CD14-positive monocyte (primary cell): Measurements from ENCODE around the gene TRIM27. TPM values are rescaled to one million over a fixed set of nuclear protein-coding genes. Genes with fewer than 3 reads are reported as not detected.

ENCODE experiments used
- DNase-seq, 3 donors: peaks; one replicate each; pipeline ENCODE4 v3.0.0-alpha.2; 2011 to 2022
- H2AFZ ChIP-seq: 2 replicates; pipeline ENCODE4 v1.6.0; 2012; ENCODE audit warnings: mild to moderate bottlenecking, low read depth, low read length, inconsistent platforms; ENCODE audit not compliant: insufficient read depth, poor library complexity, severe bottlenecking
- H3K27ac ChIP-seq, 2 donors: 1 replicate in 1 of 2; 2 replicates in 1 of 2; pipeline ENCODE4 v1.5.1; 2012 to 2013; ENCODE audit warnings: low read length in 2 of 2, control low read depth in 1 of 2, inconsistent platforms in 1 of 2, low read depth in 1 of 2, mild to moderate bottlenecking in 1 of 2
- H3K27me3 ChIP-seq, 2 donors: one replicate each; pipeline versions ENCODE4 v1.6.0 to v1.6.1; 2011 to 2013; ENCODE audit warnings: low read length in 2 of 2; ENCODE audit not compliant: control insufficient read depth in 2 of 2, insufficient read depth in 2 of 2
- H3K36me3 ChIP-seq, 2 donors: replicated peaks in 1 of 2; 1 replicate in 1 of 2; 2 replicates in 1 of 2; pipeline versions ENCODE4 v1.5.1 to v1.6.1; 2012 to 2013; ENCODE audit warnings: low read length in 2 of 2, control low read depth in 1 of 2, inconsistent platforms in 1 of 2, mild to moderate bottlenecking in 1 of 2; ENCODE audit not compliant: insufficient read depth in 2 of 2, control insufficient read depth in 1 of 2
- H3K4me1 ChIP-seq, 2 donors: 1 replicate in 1 of 2; 2 replicates in 1 of 2; pipeline versions ENCODE4 v1.5.1 to v1.6.1; 2012 to 2013; ENCODE audit warnings: low read length in 2 of 2, control low read depth in 1 of 2, inconsistent platforms in 1 of 2, mild to moderate bottlenecking in 1 of 2, moderate library complexity in 1 of 2; ENCODE audit not compliant: insufficient read depth in 2 of 2, control insufficient read depth in 1 of 2
- H3K4me2 ChIP-seq: replicated peaks from 2 replicates; pipeline ENCODE3; 2012; ENCODE audit warnings: low read length, moderate library complexity, mild to moderate bottlenecking; ENCODE audit not compliant: poor library complexity, severe bottlenecking; ENCODE audit errors: extremely low read depth
- H3K4me3 ChIP-seq, 3 experiments: fragments of 200-600 bp in 1 of 3; sonication (generic) in 1 of 3; replicated peaks in 1 of 3; 1 replicate in 2 of 3; 2 replicates in 1 of 3; pipeline ENCODE4 v1.5.1; 2011 to 2013; ENCODE audit warnings: low read length in 3 of 3, mild to moderate bottlenecking in 3 of 3, control low read depth in 2 of 3, low read depth in 2 of 3, inconsistent platforms in 1 of 3, moderate library complexity in 1 of 3
- H3K79me2 ChIP-seq: 2 replicates; pipeline ENCODE4 v1.6.0; 2012; ENCODE audit warnings: mild to moderate bottlenecking, control low read depth, inconsistent platforms, low read length, moderate library complexity; ENCODE audit not compliant: insufficient read depth
- H3K9ac ChIP-seq: 2 replicates; pipeline ENCODE4 v1.6.0; 2017; ENCODE audit warnings: low read length, mild to moderate bottlenecking; ENCODE audit not compliant: insufficient read depth, poor library complexity, severe bottlenecking
- H3K9me3 ChIP-seq, 2 donors: replicated peaks in 1 of 2; 1 replicate in 1 of 2; 2 replicates in 1 of 2; pipeline versions ENCODE4 v1.5.1 to v1.6.1; 2012 to 2013; ENCODE audit warnings: low read length in 2 of 2, control low read depth in 1 of 2; ENCODE audit not compliant: control insufficient read depth in 1 of 2, insufficient read depth in 1 of 2
- H4K20me1 ChIP-seq: 2 replicates; pipeline ENCODE4 v1.6.0; 2012; ENCODE audit warnings: mild to moderate bottlenecking, low read length, control low read depth, moderate library complexity; ENCODE audit not compliant: insufficient read depth
- H3K27ac Mint-ChIP-seq, 7 donors: one replicate each; pipeline ENCODE4 v1.8.0; 2020; ENCODE audit warnings: mild to moderate bottlenecking in 7 of 7, mixed read lengths in 7 of 7, moderate library complexity in 6 of 7, inconsistent platforms in 2 of 7
- H3K27me3 Mint-ChIP-seq, 3 donors: one replicate each; pipeline ENCODE4 v1.8.0; 2021 to 2022; ENCODE audit warnings: low read depth in 3 of 3, mild to moderate bottlenecking in 3 of 3, mixed read lengths in 3 of 3, moderate library complexity in 3 of 3, inconsistent platforms in 1 of 3
- H3K36me3 Mint-ChIP-seq, 2 donors: one replicate each; pipeline ENCODE4 v1.8.0; 2020; ENCODE audit warnings: mixed read lengths in 2 of 2, inconsistent platforms in 1 of 2, mild to moderate bottlenecking in 1 of 2
- H3K4me1 Mint-ChIP-seq: one replicate; pipeline ENCODE4 v1.8.0; 2020; ENCODE audit warnings: mild to moderate bottlenecking, mixed read lengths
- H3K4me3 Mint-ChIP-seq, 2 donors: one replicate each; pipeline ENCODE4 v1.8.0; 2020; ENCODE audit warnings: mild to moderate bottlenecking in 2 of 2, mixed read lengths in 2 of 2, moderate library complexity in 1 of 2
- H3K9me3 Mint-ChIP-seq, 7 donors: one replicate each; pipeline ENCODE4 v1.8.0; 2020 to 2022; ENCODE audit warnings: mixed read lengths in 7 of 7, mild to moderate bottlenecking in 6 of 7, moderate library complexity in 6 of 7, inconsistent platforms in 2 of 7
- WGBS: methylation state at CpG from one replicate; pipeline ENCODE4 v1.1.5; 2013; ENCODE audit warnings: missing lambda C conversion rate; ENCODE audit not compliant: insufficient coverage; 5-methylcytosine and 5-hydroxymethylcytosine counted together
- intact Hi-C, 2 donors: fragments of 100-400 bp; cut with micrococcal nuclease; formaldehyde crosslinking; loops; one replicate each; pipeline versions ENCODE4 v1.15.0 to v1.15.1; 2023
- polyA plus RNA-seq, 3 donors: library from polyadenylated mRNA; depleted of rRNA in 1 of 3; unstranded in 2 of 3; stranded (reverse) in 1 of 3; fragments of 300-500 nt in 2 of 3; fragments of >200 nt in 1 of 3; fragmentation: Illumina TruSeq in 2 of 3; gene quantifications; 1 replicate in 2 of 3; 2 replicates in 1 of 3; pipeline ENCODE4 v1.2.3, GENCODE V29; 2012 to 2021
- TF ChIP-seq, protein P1 (sequence below): fragments of 200-600 bp; IDR thresholded peaks from one replicate; pipeline ENCODE4 v1.8.0; 2022; ENCODE audit warnings: antibody characterized with exemption, mild to moderate bottlenecking

The TRIM27 gene
- polyA plus RNA-seq, 3 donors = 39.2 to 44.0 (median 42.2) TPM

DNA sequence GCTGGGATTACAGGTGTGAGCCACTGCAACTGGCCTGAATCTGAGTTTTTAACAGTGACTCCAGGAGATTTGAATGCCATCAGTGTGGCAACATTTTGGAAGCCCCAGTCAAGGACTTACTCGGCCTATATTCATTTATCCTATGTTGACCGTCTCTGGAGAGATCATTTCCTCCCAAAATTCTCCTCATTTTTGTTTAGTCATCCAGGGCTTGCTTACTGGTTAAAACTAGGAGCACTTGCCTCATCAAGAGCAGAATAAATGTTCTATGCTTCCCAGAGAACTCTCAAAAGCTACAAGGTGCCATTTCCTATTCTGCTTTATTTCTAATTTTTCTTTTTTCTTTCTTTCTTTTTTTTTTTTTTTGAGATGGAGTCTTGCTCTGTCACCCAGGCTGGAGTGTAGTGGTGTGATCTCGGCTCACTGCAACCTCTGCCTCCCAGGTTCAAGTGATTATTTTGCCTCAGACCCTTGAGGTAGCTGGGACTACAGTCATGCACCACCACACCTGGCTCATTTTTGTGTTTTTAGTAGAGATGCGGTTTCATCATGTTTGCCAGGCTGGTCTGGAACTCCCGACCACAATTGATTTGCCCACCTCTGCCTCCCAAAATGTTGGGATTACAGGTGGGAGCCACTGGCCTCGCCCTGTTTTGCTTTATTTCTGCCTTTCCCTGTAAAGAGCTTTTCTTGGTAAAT is 23.4 kb upstream of the TRIM27 start:
- H3K36me3 Mint-ChIP-seq = no peaks in the 10 kb centered on the region
- no peak overlapping the region for H3K27ac Mint-ChIP-seq
- TF ChIP-seq, protein P1, sequence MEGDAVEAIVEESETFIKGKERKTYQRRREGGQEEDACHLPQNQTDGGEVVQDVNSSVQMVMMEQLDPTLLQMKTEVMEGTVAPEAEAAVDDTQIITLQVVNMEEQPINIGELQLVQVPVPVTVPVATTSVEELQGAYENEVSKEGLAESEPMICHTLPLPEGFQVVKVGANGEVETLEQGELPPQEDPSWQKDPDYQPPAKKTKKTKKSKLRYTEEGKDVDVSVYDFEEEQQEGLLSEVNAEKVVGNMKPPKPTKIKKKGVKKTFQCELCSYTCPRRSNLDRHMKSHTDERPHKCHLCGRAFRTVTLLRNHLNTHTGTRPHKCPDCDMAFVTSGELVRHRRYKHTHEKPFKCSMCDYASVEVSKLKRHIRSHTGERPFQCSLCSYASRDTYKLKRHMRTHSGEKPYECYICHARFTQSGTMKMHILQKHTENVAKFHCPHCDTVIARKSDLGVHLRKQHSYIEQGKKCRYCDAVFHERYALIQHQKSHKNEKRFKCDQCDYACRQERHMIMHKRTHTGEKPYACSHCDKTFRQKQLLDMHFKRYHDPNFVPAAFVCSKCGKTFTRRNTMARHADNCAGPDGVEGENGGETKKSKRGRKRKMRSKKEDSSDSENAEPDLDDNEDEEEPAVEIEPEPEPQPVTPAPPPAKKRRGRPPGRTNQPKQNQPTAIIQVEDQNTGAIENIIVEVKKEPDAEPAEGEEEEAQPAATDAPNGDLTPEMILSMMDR = no peak
- H2AFZ ChIP-seq = no peak overlapping the region
- 80% methylated on average over 4 of the region's 6 CpGs for WGBS
- H3K9me3 Mint-ChIP-seq = peaks cover 0 to 11% (median 4%) of the 10 kb centered on the region in 7 donors
- no peaks in the 10 kb centered on the region for H4K20me1 ChIP-seq
- H3K4me3 ChIP-seq = no peak overlapping the region
- H3K9me3 ChIP-seq = no peaks in the 10 kb centered on the region
- no peak for DNase-seq
- H3K4me1 Mint-ChIP-seq = peaks cover 33% of the 10 kb centered on the region
- H3K27ac ChIP-seq = no peak overlapping the region
- intact Hi-C loops = loop anchor here in 1 of 2 donors (10.0 kb wide), 1 partner anchor 112 kb away; no protein-coding TSS in a partner anchor
- peaks cover 26% of the 10 kb centered on the region in 2 donors for H3K4me1 ChIP-seq
- H3K79me2 ChIP-seq = no peaks in the 10 kb centered on the region
- no peak overlapping the region for H3K9ac ChIP-seq
- no peak overlapping the region for H3K4me3 Mint-ChIP-seq
- H3K4me2 ChIP-seq = no peak overlapping the region
- H3K36me3 ChIP-seq = no peaks in the 10 kb centered on the region
- peaks cover 0 to 4% of the 10 kb centered on the region in 2 donors for H3K27me3 ChIP-seq
- H3K27me3 Mint-ChIP-seq = peaks cover 0 to 6% (median 4%) of the 10 kb centered on the region in 3 donors

DNA sequence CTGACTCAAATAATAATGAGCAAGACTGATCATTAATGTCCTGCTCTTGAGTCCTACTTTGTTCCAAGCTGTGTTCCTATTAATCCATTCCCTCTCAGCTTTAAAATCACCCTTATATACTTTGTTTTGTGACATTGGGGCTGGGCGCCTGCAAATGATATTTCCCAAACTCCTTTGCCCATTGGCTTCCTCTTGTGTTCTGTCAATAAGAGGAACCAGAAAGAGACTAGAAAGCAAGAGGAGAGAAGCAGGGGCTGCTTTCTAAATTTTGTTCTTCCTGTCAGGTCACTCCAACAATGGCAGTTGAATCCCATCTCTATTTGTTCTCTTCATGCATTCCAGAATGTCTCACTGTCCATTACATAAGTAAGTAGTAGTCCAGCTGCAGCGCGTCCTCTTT is 21.6 kb upstream of the TRIM27 start:
- Histone ChIP-seq H3K9ac (no peak overlapping the region), H3K27ac (no peak overlapping the region), H3K36me3 (no peaks in the 10 kb centered on the region), H3K4me1 (peaks cover 44 to 45% of the 10 kb centered on the region in 2 donors), H3K9me3 (no peaks in the 10 kb centered on the region), H2AFZ (no peak overlapping the region), H3K4me3 (peak overlapping the region in 1 of 3 experiments; percentile 3), H4K20me1 (no peaks in the 10 kb centered on the region), H3K27me3 (no peaks in the 10 kb centered on the region), H3K79me2 (no peaks in the 10 kb centered on the region), H3K4me2 (peak overlapping the region; percentile 1)
- no peaks in the 10 kb centered on the region for H3K27me3 Mint-ChIP-seq
- H3K27ac Mint-ChIP-seq = peak overlapping the region in 3 of 7 donors; percentile 72 to 86 (median 79)
- H3K9me3 Mint-ChIP-seq = peaks cover 0 to 5% (median under 1%) of the 10 kb centered on the region in 7 donors
- no peak overlapping the region for H3K4me3 Mint-ChIP-seq
- WGBS = 90% methylated on average over 2 of the region's 3 CpGs
- TF ChIP-seq, protein P1 = no peak
- intact Hi-C loops = loop anchor here in 1 of 2 donors (10.0 kb wide), 1 partner anchor 111 kb away; no protein-coding TSS in a partner anchor
- no peaks in the 10 kb centered on the region for H3K36me3 Mint-ChIP-seq
- H3K4me1 Mint-ChIP-seq = peaks cover 51% of the 10 kb centered on the region
- DNase-seq = peak in 1 of 3 donors; percentile 18
